GM19099 (cell line): Measurements from ENCODE around the gene POR.

Experiments
- POLR2A ChIP-seq: IDR thresholded peaks from 3 replicates; pipeline ENCODE4 v1.6.1; 2011; ENCODE audit warnings: low read depth; ENCODE audit not compliant: insufficient read length; ENCODE audit errors: extremely low read depth

Gene POR

DNA sequence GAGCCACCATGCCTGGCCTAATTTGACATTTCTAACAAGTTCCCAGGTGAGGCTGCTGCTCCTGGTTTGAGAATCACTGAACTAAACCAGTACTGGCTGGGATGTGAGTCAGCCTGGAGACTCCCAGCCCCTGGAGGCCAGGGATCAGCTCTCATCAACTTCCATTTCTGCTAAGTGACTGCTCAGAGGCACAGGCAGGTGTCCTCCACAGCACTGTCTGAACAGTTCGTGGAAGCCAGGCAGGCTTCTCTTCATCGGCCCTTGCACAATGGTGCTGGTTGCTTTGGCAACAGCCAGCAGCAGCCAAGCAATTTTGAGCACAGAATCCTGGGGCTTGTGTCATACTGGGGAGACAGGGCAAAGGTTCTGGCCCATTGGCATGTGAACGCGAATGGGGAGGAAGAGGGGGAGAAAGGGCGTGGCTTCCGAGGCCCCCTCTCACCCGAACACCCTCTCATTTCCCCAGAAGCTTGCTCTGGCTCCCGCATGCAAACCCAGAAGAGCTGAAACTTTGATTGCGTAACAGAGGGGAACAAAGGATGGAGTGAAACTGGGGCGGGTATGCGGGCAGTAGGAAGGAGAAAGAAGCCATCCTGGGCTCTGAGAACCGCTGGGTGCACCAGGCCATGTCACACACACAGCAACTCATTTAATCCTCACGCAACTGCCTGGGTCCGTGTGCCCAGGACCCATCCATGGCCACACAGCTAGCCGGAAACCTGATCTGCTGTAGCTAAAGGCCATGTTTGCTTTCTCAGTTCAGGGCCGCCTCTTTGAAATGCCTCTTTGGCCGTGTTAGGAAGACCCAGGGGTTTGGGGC lies 9.0 kb upstream of the POR start:
- no peak for TF ChIP-seq POLR2A

DNA sequence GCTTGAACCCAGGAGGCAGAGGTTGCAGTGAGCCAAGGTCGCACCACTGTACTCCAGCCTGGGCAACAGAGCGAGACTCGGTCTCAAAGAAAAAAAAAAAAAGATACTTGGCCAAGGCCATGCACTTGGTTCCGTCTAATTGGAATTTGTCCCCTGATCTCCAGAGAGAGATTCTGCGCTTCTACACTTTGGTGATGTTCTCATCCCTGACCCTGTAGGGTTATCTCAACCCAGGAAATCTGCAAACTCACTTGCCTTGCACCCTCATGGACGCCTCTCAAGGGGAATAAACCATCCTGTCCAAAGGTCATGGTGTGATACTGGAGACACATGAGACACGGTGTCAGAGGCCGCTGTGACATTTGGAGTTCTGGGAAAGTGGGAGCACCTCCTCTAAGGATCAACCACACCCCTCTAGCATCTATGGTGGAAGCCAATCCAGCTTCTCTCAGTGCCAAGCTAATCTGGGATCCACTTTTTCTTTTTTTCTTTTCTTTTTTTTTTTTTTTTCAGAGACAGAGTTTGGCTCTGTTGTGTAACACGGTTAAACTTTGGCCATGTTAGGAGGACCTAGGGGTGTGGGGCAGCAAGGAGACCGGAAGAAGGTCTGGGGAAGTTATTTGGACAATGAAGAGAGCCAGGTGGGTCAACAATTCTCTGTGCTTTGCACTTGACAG lies 7.8 kb upstream of the POR start:
- TF ChIP-seq POLR2A, result no peak

DNA sequence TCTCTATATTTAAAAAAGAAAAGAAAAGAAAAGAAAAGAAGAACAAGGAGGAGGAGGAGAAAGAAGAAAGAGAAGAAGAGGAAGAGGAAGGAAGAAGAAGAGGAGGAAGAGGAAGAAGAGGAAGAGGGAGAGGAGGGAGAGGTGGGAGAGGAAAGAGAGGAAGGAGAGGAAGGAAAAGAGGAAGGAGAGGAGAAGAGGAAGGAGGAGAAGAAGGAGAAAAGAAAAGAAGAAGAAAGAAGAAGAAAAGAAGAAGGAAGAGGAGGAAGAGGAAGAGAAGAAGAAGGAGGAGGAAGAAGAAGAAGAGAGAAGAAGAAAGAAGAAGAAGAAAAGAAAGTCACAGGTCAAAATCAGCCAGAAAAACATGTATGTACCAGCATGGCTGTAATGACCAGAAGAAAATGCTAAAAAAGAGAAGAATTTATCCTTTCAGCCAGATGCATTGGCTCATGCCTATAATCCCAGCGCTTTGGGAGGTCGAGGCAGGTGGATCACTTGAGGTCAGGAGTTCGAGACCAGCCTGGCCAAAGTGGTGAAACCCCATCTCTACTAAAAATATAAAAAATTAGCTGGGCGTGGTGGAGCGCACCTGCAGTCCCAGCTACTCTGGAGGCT lies 5.3 kb upstream of the POR start:
- TF ChIP-seq POLR2A, result no peak

DNA sequence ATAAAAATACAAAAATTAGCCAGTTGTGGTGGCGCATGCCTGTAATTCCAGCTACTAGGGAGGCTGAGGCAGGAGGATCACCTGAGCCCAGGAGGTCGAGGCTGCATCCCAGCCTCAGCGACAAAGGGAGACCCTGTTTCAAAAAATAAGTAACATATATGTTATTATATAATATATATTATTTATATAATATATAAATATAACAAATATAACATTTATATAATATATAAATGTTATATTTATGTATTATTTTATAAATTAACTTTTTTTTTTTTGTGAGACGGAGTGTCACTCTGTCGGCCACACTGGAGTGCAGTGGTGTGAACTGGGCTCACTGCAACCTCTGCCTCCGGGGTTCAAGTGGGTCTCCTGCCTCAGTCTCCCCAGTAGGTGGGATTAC lies 1.5 kb upstream of the POR start:
- no peak for TF ChIP-seq POLR2A

DNA sequence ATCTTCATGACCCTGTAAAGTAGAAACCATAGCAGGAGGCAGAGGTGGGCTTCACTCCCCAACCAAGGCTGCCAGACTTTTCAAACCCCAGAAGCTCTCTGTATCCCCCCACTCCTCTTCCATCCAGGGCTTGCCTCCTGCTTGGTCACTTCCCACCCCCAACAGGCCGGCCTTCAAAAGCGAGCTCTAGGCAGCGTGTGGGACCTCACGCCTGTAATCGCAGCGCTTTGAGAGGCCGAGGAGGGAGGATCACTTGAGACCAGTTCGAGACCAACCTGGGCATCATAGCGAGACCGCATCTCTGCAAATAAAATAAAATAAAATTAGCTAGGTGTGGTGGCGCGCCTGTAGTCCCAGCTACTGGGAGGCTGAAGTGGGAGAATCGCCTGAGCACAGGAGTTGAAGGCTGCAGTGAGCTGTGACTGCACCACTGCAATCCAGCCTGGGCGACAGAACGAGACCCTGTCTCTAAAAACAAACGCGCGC lies 743 bp upstream of the POR start:
- no peak for TF ChIP-seq POLR2A

DNA sequence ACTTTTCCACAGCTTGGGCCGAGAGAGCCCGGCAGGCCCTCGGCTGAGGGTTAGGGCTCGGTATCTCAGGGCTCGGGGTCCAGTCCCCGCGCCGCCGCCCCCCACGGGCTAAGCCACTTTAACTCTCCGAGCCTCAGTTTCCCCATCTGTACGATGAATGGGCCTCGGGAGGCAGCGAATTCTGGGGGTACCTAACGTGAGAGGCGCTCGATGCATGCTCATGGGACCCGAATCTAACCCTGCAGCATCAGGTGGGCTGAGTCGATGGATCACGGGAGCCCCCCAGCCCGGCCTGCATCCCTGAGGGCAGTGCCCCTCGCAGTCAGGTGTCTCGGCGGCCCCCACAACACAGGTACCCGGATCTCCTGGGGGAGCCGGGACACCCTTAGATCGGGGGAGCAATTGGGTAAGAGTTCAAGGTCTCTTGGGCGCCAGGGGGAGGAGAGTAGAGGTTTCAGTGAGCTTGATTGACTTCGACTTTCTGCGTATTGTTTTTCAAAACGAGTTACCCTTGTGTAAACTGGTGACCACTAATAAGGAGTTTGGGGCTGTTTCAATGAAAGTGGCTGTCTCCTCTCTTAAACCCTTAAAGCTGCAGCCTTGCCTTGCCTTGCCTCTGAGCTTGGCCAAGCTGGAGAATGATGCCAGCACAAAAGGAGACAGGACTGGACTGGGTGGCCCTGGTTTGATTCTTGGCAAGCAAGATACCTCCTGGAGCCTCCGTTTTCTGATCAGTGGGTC lies 631 bp downstream of the POR start:
- no peak for TF ChIP-seq POLR2A

DNA sequence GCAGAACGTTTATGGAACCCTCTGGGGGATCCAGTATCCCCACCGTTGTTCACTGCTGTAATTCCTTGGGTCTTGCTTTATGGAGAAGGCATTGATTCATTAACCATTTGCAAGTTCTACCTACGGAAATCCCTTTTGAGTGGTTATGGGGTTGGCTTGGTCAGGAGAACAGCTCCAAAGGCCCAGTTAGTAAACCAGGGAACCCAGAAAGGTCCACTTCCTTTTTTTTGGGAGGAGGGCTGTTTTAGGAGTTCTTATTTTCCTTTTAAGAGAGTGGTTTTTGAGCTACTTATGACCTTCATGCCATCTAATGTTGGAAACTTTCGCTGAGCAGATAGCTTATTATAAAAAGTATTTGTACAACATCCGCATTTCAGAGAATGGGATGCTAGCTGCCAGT lies 1.3 kb downstream of the POR start:
- TF ChIP-seq POLR2A, result no peak

DNA sequence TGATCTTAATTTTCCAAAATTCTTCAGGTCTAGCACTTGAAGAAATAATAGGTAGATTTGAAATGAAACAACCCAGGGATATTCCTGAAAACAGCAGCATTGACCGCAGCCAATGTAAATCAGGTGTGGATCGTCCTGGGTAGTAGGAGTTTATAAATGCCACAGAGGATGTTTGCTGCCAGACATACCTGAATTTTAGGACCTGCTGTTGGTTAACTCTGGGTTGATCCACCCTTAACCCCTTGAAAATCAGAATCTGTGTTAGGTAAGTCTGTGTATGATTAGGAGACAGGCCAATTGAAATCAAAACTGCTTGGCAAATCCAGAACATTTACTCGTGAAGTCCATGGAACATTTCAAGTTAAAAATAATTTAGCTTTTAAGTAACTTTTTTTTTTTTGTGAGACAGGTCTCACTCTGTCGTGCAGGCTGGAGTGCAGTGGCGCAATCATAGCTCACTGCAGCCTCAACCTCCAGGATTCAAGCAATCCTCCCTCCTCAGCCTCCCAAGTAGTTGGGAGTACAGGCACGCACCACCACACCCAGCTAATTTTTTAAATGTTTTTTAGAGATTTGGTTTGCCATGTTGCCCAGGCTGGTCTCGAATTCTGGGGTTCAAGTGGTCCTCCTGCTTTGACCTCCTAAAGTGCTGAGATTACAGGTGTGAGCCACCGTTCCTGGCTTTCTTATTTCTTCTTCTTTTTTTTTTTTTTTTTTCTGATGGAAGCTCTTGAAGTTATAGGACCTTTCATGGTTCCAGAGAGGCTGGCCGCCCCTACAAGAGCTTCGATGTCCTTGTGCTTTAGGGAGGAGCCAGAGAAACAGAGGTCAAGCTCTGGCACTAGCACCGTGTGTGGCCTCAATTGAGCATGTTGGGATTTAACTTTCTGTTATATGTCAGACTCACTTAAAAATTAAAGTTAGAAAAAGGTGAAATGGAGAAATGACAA lies 2.0 kb downstream of the POR start:
- no peak for TF ChIP-seq POLR2A

DNA sequence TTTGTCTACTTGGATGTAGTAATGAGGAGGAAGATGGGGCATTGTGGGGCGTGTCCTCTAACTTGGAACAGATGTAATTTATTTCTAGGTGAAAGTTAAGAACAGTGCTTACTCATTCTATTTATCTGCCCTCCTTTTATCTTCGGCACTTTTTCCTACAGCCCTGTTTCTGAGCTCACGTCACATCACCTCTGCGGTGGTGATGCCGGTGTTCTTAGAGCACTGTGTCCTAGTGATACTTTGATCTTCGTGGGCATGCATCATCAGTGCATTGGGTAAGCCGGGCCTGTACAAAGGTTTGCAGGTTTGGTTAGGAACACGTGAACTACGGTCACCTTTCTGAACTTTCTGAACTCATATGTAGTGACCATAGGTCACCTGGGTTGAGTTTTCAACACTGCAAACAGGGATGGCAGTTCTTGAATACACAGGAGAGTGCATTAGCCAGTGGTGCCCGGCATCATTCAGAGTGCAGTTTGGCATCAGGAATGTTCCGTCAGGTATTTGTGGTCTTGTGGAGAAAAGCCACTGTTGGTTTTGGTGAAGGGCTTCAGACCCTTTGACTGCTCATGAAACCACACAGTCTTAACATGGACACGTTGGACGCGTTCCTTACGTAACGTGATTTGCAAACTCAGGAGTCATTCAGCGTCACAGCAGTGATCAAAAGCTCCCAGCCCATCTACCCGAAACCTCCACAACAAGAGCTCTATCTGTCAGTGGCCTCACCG lies 5.6 kb downstream of the POR start:
- no peak for TF ChIP-seq POLR2A

DNA sequence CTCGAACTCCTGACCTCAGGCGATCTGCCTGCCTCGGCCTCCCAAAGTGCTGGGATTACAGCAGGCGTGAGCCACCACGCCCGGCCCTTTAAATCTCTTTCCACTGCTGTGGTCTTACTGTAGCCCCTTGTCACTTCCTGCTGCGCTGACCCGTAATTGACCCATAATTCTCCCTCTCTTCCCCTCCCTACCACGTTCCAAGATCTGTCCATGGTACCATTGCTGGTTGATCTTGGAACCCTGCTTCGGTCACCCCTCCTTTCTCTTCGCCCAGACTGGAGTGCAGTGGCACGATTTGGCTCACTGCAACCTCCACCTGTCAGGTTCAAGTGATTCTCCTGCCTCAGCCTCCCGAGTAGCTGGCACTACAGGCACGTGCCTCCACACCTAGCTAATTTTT lies 6.5 kb downstream of the POR start:
- TF ChIP-seq POLR2A, result no peak

DNA sequence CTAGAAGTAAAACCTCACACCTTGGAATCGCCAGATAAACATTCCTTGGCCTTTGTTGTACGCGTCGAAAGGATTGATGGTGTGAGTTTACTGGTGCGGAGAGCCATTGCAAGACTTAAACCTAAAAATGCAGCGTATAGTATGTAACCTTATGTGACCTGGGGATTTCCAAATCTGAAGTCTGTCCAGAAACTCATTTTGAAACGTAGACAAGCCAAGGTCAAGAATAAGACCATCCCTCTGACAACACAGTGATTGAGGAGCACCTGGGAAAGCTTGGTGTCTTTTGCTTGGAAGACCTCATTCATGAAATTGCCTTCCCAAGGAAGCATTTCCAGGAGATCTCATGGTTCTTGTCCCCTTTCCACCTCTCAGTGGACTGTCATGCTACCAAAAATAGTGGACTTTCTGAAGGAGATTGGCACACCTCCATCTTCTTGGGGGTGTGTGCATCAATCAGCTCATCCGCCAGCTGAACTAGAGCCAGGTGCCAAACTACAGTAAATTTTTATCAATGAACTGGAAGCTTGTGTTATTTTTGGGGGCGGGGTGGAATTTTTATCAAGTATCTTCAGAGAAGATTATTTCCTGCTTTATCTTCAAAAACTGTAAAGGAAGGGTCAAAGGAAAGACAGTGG lies 8.1 kb downstream of the POR start:
- TF ChIP-seq POLR2A, result no peak

DNA sequence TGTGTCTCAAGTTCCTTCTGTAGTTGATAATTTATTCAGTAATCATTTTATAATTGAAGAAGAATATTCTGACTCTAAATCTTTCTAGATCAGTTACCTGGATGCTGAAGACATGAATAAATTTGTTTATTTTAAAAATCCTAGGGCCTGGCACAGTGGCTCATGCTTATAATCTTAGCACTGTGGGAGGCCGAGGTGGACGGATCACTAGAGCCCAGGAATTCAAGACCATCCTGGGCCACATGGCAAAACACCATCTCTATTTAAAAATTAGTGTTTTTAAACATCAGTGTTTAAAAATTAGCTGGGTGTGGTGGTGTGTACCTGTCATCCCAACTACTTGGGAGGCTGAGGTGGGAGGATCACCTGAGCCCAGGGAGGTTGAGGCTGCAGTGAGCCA lies 9.3 kb downstream of the POR start:
- no peak for TF ChIP-seq POLR2A

DNA sequence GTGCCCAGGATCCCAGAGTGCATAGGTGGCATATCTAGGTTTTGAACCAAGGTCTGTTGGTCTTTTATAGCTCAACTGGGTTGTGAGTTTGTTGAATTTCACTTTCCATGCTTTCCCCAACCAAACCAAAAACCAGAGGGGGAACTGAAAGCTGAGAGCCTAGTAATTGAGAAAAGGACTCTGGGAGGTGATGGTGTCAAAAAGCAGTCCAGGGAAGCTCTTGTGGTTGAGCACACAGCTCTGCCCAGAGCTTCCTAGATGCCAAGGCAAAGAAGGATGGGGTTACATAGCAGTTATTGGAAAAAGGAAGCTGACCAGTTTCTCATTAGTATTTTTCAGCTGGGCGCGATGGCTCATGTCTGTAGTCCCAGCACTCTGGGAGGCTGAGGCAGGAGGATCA lies 9.9 kb downstream of the POR start:
- TF ChIP-seq POLR2A, result no peak
